Ectodermal cell (in vitro differentiated cells): ENCODE measurements around the gene GLRX2.
"Not testable (repeated sequence)": the region's sequence is repeated elsewhere in the genome, so short reads cannot be mapped to it uniquely, and the experiment has no call there.

Experiments used
- H3K27ac ChIP-seq: 2 replicates; pipeline ENCODE4 v1.7.0; 2013; ENCODE audit warnings: mild to moderate bottlenecking, low read depth, low read length; ENCODE audit not compliant: insufficient read depth, poor library complexity, severe bottlenecking
- H3K27me3 ChIP-seq: 2 replicates; pipeline ENCODE4 v1.7.0; 2013; ENCODE audit warnings: mild to moderate bottlenecking, low read length; ENCODE audit not compliant: insufficient read depth, control insufficient read depth, poor library complexity, severe bottlenecking
- H3K36me3 ChIP-seq: one replicate; pipeline ENCODE4 v1.7.0; 2013; ENCODE audit warnings: low read length; ENCODE audit not compliant: control insufficient read depth, insufficient read depth
- H3K4me1 ChIP-seq: one replicate; pipeline ENCODE4 v1.7.0; 2013; ENCODE audit warnings: low read length; ENCODE audit not compliant: control insufficient read depth, insufficient read depth
- H3K4me3 ChIP-seq: 2 replicates; pipeline ENCODE4 v1.7.0; 2013; ENCODE audit warnings: low read depth, low read length, control low read depth; ENCODE audit not compliant: insufficient read depth
- H3K9me3 ChIP-seq: 2 replicates; pipeline ENCODE4 v1.7.0; 2013; ENCODE audit warnings: mild to moderate bottlenecking, low read length, moderate library complexity; ENCODE audit not compliant: control insufficient read depth
- WGBS, 2 experiments: methylation state at CpG; one replicate each; pipeline ENCODE4 v1.1.7; 2013; ENCODE audit warnings: missing lambda C conversion rate in 2 of 2; 5-methylcytosine and 5-hydroxymethylcytosine counted together

GLRX2 gene

GRCh38 chr1:193048913-193049312 lies 56.3 kb downstream of the GLRX2 start:
- H3K27me3 ChIP-seq, H3K9me3 ChIP-seq, H3K4me3 ChIP-seq, H3K27ac ChIP-seq, H3K4me1 ChIP-seq, H3K36me3 ChIP-seq: not testable (repeated sequence)
- 82 to 83% methylated on average over 5 of the region's 5 CpGs for WGBS, 2 experiments
